Measurements from ENCODE around the gene MUC3A. TPM values are rescaled to one million over a fixed set of nuclear protein-coding genes. Genes with fewer than 3 reads are reported as not detected.
"Not testable (repeated sequence)": the region's sequence is repeated elsewhere in the genome, so short reads cannot be mapped to it uniquely, and the experiment has no call there.

Gene MUC3A
- total and polyA plus RNA-seq, 7 experiments from 2014 or later, result not detected

DNA sequence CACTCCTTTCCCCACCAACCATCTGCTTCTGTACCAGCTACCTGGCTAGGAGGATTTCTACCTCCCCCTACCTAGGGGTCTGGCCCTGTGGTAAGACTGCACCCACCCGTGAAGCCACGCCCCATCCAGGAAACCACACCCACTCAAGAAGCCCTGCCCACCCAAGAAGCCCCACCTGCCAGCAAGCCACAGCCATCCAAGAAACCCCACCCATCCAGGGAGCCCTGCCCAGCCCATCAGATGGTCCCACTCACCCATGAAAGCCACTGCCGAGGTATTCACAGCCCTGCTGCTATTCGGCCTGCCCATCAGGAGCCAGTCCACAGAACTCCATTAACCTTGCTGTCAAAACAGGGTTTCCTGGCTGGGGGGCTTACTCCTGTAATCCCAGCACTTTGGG is 15.6 kb upstream of the MUC3A start:
- peaks cover 2 to 29% (median 7%) of the 10 kb centered on the region in 5 donors for H3K27me3 Mint-ChIP-seq
- H3K4me1 Mint-ChIP-seq, result no peaks in the 10 kb centered on the region
- H3K4me3 Mint-ChIP-seq, result no peak overlapping the region
- H3K27ac Mint-ChIP-seq, result no peak overlapping the region
- ChIA-PET CTCF (no interaction called here), POLR2A (no interaction called here)
- no peaks in the 10 kb centered on the region for H3K4me1 ChIP-seq (ENCODE audit: control insufficient read depth in 2 of 2, insufficient read depth in 2 of 2, low read length in 2 of 2)
- H3K9me3 ChIP-seq (ENCODE audit: control insufficient read depth in 2 of 3, low read length in 3 of 3), result no peaks in the 10 kb centered on the region
- peaks cover 3 to 19% (median 7%) of the 10 kb centered on the region in 11 donors for H3K9me3 Mint-ChIP-seq
- H3K36me3 Mint-ChIP-seq, result peaks cover 0 to 6% (median 4%) of the 10 kb centered on the region in 5 donors
- intact Hi-C loops (cut with micrococcal nuclease), result no loop called here
- no peaks in the 10 kb centered on the region for H3K36me3 ChIP-seq (ENCODE audit: control insufficient read depth in 2 of 3, insufficient read depth in 3 of 3, low read length in 3 of 3)
- H3K27me3 ChIP-seq (ENCODE audit: control insufficient read depth in 2 of 2, insufficient read depth in 2 of 2, low read length in 2 of 2), result no peaks in the 10 kb centered on the region
- ATAC-seq (no peak), DNase-seq (no peak)
- no peak overlapping the region for H3K4me3 ChIP-seq (ENCODE audit: low read length)
- H3K27ac ChIP-seq (ENCODE audit: low read depth, low read length), result no peak overlapping the region

DNA sequence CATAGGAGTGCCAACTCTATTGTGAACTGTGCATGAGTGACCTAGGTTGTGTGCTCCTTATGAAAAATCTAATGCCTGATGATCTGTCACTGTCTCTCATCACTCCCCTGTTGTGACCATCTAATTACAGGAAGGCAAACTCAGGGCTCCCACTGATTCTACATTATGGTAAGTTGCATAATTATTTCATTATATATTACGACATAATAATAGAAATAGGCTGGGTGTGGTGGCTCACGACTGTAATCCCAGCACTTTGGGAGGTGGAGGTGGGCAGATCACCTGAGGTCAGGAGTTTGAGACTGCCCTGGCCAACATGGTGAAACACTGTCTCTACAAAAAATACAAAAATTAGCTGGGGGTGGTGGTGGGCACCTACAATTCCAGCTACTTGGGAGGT is 14.0 kb upstream of the MUC3A start:
- ATAC-seq; H3K36me3 ChIP-seq (ENCODE audit: control insufficient read depth in 2 of 3, insufficient read depth in 3 of 3, low read length in 3 of 3); H3K36me3 Mint-ChIP-seq; CTCF ChIA-PET; intact Hi-C loops (cut with micrococcal nuclease); H3K9me3 ChIP-seq (ENCODE audit: control insufficient read depth in 2 of 3, low read length in 3 of 3); H3K27me3 ChIP-seq (ENCODE audit: control insufficient read depth in 2 of 2, insufficient read depth in 2 of 2, low read length in 2 of 2); H3K4me1 ChIP-seq (ENCODE audit: control insufficient read depth in 2 of 2, insufficient read depth in 2 of 2, low read length in 2 of 2); H3K4me3 ChIP-seq (ENCODE audit: low read length); H3K4me3 Mint-ChIP-seq; DNase-seq; POLR2A ChIA-PET; H3K27ac ChIP-seq (ENCODE audit: low read depth, low read length); H3K27ac Mint-ChIP-seq; H3K4me1 Mint-ChIP-seq: not testable (repeated sequence)
- peaks cover 0 to 29% (median 7%) of the 10 kb centered on the region in 5 donors for H3K27me3 Mint-ChIP-seq
- peaks cover 5 to 34% (median 11%) of the 10 kb centered on the region in 11 donors for H3K9me3 Mint-ChIP-seq

DNA sequence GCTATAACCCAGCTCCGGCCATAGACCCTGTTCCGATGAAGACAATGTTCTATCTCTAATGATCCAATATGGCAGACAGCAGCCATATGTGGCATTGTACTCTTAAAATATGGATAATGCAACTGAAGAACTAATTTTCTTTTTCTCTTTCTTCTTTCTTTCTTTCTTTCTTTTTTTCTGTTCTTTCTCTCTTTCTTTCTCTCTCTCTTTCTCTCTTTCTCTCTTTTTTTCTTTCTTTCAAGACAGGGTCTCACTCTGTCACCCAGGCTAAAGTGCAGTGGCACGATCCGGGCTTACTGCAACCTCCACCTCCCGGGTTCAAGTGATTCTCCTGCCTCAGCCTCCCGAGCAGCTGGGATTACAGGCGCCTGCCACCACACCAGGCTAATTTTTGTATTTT is 13.2 kb upstream of the MUC3A start:
- H3K36me3 ChIP-seq (ENCODE audit: control insufficient read depth in 2 of 3, insufficient read depth in 3 of 3, low read length in 3 of 3); intact Hi-C loops (cut with micrococcal nuclease); H3K4me1 ChIP-seq (ENCODE audit: control insufficient read depth in 2 of 2, insufficient read depth in 2 of 2, low read length in 2 of 2); H3K27ac ChIP-seq (ENCODE audit: low read depth, low read length); H3K9me3 ChIP-seq (ENCODE audit: control insufficient read depth in 2 of 3, low read length in 3 of 3); H3K4me1 Mint-ChIP-seq; H3K36me3 Mint-ChIP-seq; H3K4me3 Mint-ChIP-seq; CTCF ChIA-PET; DNase-seq; H3K27ac Mint-ChIP-seq; H3K4me3 ChIP-seq (ENCODE audit: low read length); ATAC-seq; POLR2A ChIA-PET; H3K27me3 ChIP-seq (ENCODE audit: control insufficient read depth in 2 of 2, insufficient read depth in 2 of 2, low read length in 2 of 2): not testable (repeated sequence)
- peaks cover 5 to 34% (median 8%) of the 10 kb centered on the region in 11 donors for H3K9me3 Mint-ChIP-seq
- H3K27me3 Mint-ChIP-seq, result peaks cover 0 to 24% (median 7%) of the 10 kb centered on the region in 5 donors

DNA sequence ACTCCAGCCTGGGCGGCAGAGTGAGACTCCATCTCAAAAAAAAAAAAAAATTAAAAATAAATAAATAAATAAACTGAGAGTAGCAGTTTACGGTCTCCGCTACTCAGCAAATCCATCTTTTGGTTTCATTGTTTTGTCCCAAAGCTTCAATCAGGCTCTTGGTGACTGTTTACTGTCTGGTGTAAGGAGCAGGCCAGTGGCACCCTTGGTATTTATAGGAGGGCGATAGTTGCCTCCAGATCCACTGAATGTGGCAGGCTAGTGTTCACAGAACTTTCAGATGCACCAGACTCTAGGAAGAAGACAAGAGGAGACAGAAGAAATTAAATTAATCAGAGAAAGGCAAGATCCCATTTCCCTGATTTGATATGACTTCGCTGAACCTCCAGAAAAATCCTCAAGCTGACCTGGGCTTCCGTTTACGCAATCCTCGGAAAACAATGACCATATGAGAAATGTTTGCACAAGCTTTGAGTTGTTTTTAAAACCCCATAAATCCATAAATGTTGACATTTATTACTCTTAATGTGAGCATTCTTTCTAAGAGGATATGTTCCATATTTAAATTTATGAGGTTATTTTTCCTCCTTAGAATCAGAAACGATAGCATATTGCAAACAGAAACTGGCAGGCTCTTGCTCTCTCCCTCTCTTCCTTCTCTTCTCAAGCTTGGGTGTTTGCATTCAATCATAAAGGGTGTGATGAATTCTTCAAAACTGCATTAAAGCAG is 7.1 kb upstream of the MUC3A start:
- no peak for ATAC-seq
- Histone ChIP-seq H3K36me3 (ENCODE audit: control insufficient read depth in 2 of 3, insufficient read depth in 3 of 3, low read length in 3 of 3) (no peaks in the 10 kb centered on the region), H3K9me3 (ENCODE audit: control insufficient read depth in 2 of 3, low read length in 3 of 3) (no peaks in the 10 kb centered on the region), H3K4me1 (ENCODE audit: control insufficient read depth in 2 of 2, insufficient read depth in 2 of 2, low read length in 2 of 2) (no peaks in the 10 kb centered on the region), H3K27me3 (ENCODE audit: control insufficient read depth in 2 of 2, insufficient read depth in 2 of 2, low read length in 2 of 2) (no peaks in the 10 kb centered on the region), H3K4me3 (ENCODE audit: low read length) (no peak overlapping the region), H3K27ac (ENCODE audit: low read depth, low read length) (no peak overlapping the region)
- H3K4me3 Mint-ChIP-seq, result no peak overlapping the region
- peaks cover 0 to 25% (median 9%) of the 10 kb centered on the region in 11 donors for H3K9me3 Mint-ChIP-seq
- peaks cover 2 to 28% (median 18%) of the 10 kb centered on the region in 5 donors for H3K27me3 Mint-ChIP-seq
- no peak overlapping the region for H3K27ac Mint-ChIP-seq
- CTCF ChIA-PET, result no interaction called here
- H3K36me3 Mint-ChIP-seq, result peaks cover 0 to 5% (median 0%) of the 10 kb centered on the region in 5 donors
- H3K4me1 Mint-ChIP-seq, result no peaks in the 10 kb centered on the region
- intact Hi-C loops (cut with micrococcal nuclease), result no loop called here
- no peak for DNase-seq
- POLR2A ChIA-PET, result no interaction called here

DNA sequence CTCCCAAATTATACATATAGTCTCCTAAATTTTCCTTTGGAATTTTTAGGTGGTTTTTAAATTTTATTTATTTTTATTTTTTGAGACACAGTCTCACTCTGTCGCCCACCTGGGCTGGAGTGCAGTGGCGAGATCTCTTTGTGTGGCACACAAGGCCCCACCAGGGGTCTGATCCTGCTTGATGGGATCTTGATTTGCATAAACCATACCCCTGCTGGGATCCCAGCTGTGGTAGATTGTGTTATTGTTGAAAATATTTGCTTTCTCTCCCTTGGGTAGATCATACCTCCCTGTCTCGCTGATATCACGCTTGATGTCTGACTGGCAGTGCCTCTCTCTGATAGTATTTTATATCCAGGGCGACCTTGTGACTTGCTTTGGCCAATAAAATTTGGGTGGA is 5.6 kb upstream of the MUC3A start:
- CTCF ChIA-PET, result no interaction called here
- Mint-ChIP-seq H3K4me3 (no peak overlapping the region), H3K4me1 (no peaks in the 10 kb centered on the region), H3K36me3 (peaks cover 0 to 5% (median 0%) of the 10 kb centered on the region in 5 donors), H3K27me3 (peaks cover 2 to 25% (median 18%) of the 10 kb centered on the region in 5 donors), H3K27ac (no peak overlapping the region), H3K9me3 (peaks cover 0 to 23% (median 7%) of the 10 kb centered on the region in 11 donors)
- POLR2A ChIA-PET, result no interaction called here
- no peaks in the 10 kb centered on the region for H3K27me3 ChIP-seq (ENCODE audit: control insufficient read depth in 2 of 2, insufficient read depth in 2 of 2, low read length in 2 of 2)
- H3K27ac ChIP-seq (ENCODE audit: low read depth, low read length), result no peak overlapping the region
- no peak for ATAC-seq
- H3K4me1 ChIP-seq (ENCODE audit: control insufficient read depth in 2 of 2, insufficient read depth in 2 of 2, low read length in 2 of 2), result no peaks in the 10 kb centered on the region
- no peaks in the 10 kb centered on the region for H3K9me3 ChIP-seq (ENCODE audit: control insufficient read depth in 2 of 3, low read length in 3 of 3)
- intact Hi-C loops (cut with micrococcal nuclease), result no loop called here
- no peaks in the 10 kb centered on the region for H3K36me3 ChIP-seq (ENCODE audit: control insufficient read depth in 2 of 3, insufficient read depth in 3 of 3, low read length in 3 of 3)
- H3K4me3 ChIP-seq (ENCODE audit: low read length), result no peak overlapping the region
- DNase-seq, result no peak

DNA sequence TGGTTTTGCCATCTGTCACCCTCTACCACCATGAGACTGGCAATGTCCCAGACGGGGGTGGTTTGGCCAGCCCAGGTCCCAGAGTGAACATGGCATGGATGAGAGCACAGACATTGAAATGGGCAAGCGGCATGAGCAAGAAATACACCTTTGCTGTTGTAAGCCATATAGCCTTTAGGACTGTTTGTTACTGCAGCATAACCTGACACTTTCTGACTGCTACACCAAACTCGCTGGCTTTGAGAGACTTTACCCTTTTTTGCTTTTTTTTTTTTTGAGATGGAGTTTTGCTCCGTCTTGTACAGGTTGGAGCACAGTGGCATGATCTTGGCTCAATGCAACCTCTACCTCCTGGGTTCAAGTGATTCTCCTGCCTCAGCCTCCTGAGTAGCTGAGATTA is 5.2 kb upstream of the MUC3A start:
- no peak overlapping the region for H3K4me3 Mint-ChIP-seq
- no peak overlapping the region for H3K27ac Mint-ChIP-seq
- ATAC-seq (no peak), DNase-seq (no peak)
- peaks cover 0 to 5% (median 0%) of the 10 kb centered on the region in 5 donors for H3K36me3 Mint-ChIP-seq
- no peaks in the 10 kb centered on the region for H3K9me3 ChIP-seq (ENCODE audit: control insufficient read depth in 2 of 3, low read length in 3 of 3)
- H3K36me3 ChIP-seq (ENCODE audit: control insufficient read depth in 2 of 3, insufficient read depth in 3 of 3, low read length in 3 of 3), result no peaks in the 10 kb centered on the region
- H3K4me3 ChIP-seq (ENCODE audit: low read length), result no peak overlapping the region
- H3K9me3 Mint-ChIP-seq, result peaks cover 0 to 19% (median 5%) of the 10 kb centered on the region in 11 donors
- CTCF ChIA-PET, result interaction anchor here (0.7 kb wide), 1 partner anchor 152 kb away, joined by 4 read pairs; no protein-coding TSS in a partner anchor
- peaks cover 4 to 29% (median 18%) of the 10 kb centered on the region in 5 donors for H3K27me3 Mint-ChIP-seq
- intact Hi-C loops (cut with micrococcal nuclease), result no loop called here
- H3K27ac ChIP-seq (ENCODE audit: low read depth, low read length), result no peak overlapping the region
- POLR2A ChIA-PET, result no interaction called here
- no peaks in the 10 kb centered on the region for H3K27me3 ChIP-seq (ENCODE audit: control insufficient read depth in 2 of 2, insufficient read depth in 2 of 2, low read length in 2 of 2)
- H3K4me1 ChIP-seq (ENCODE audit: control insufficient read depth in 2 of 2, insufficient read depth in 2 of 2, low read length in 2 of 2), result no peaks in the 10 kb centered on the region
- H3K4me1 Mint-ChIP-seq, result no peaks in the 10 kb centered on the region

DNA sequence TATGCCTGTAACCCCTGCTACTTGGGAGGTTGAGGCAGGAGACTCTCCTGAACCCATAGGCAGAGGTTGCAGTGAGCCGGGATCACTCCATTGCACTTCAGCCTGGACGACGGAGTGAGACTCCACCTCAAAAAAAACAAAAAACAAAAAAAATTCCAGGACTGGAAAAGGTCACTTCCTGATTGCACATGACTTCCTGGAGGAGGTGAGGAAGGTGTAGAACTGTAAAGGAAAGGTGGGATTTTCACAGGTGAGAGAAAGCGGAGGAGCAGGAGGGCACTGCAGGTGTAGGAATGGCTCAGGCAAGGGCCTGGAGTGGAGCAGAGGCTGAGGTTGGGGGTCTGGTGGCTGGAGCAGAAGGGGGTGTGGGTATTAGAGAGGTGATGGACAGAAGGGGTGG is 3.2 kb upstream of the MUC3A start:
- Mint-ChIP-seq H3K4me3 (no peak overlapping the region), H3K9me3 (peaks cover 0 to 4% (median 0%) of the 10 kb centered on the region in 11 donors), H3K4me1 (peaks cover 0 to 6% (median 0%) of the 10 kb centered on the region in 7 donors), H3K27me3 (peaks cover 14 to 41% (median 28%) of the 10 kb centered on the region in 5 donors), H3K36me3 (no peaks in the 10 kb centered on the region), H3K27ac (peak overlapping the region in 1 of 9 donors; percentile 5)
- Histone ChIP-seq H3K27ac (ENCODE audit: low read depth, low read length) (no peak overlapping the region), H3K9me3 (ENCODE audit: control insufficient read depth in 2 of 3, low read length in 3 of 3) (no peaks in the 10 kb centered on the region), H3K36me3 (ENCODE audit: control insufficient read depth in 2 of 3, insufficient read depth in 3 of 3, low read length in 3 of 3) (no peaks in the 10 kb centered on the region), H3K27me3 (ENCODE audit: control insufficient read depth in 2 of 2, insufficient read depth in 2 of 2, low read length in 2 of 2) (no peaks in the 10 kb centered on the region), H3K4me1 (ENCODE audit: control insufficient read depth in 2 of 2, insufficient read depth in 2 of 2, low read length in 2 of 2) (no peaks in the 10 kb centered on the region), H3K4me3 (ENCODE audit: low read length) (no peak overlapping the region)
- intact Hi-C loops (cut with micrococcal nuclease), result no loop called here
- DNase-seq (no peak), ATAC-seq (no peak)
- CTCF ChIA-PET, result no interaction called here
- POLR2A ChIA-PET, result no interaction called here
